ENCODE data around the gene ATG16L2. TPM values are rescaled to one million over a fixed set of nuclear protein-coding genes. Genes with fewer than 3 reads are reported as not detected.
"Not testable (repeated sequence)": the region's sequence is repeated elsewhere in the genome, so short reads cannot be mapped to it uniquely, and the experiment has no call there.

ATG16L2 gene
- polyA plus RNA-seq, 1 donor: 43.0 TPM

DNA sequence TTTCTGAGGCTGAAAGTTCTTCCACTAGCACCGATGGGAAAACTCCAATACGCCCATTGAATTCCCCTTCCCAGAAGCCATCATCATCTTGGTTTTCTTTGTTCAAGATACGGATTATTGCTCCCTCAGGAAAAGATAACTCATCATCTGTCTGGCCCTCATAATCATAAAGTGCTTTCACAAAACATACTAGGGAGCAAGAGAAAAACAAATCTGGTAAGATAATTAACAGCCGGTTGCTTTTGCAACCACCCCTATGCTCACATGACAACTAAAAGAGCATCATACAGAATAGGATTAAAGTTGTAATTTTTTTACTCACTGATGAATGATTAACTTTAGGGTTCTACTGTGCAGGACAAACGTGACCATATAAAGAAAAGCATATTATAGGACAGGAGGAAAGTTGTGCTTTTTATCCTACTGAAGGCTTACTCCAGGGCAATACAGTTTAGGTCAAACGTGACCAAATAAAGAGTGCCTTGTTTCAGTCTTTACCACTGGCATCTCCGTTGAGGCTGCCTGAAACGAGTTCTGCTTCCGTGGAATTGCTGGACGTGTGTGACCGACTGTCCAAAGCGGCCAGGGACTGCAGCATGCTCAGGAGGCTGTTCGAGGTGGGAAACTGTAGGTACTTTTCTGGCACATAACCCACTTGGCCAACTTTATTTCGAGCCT, 28.6 kb downstream of the ATG16L2 start:
- DNase-seq: no peak

DNA sequence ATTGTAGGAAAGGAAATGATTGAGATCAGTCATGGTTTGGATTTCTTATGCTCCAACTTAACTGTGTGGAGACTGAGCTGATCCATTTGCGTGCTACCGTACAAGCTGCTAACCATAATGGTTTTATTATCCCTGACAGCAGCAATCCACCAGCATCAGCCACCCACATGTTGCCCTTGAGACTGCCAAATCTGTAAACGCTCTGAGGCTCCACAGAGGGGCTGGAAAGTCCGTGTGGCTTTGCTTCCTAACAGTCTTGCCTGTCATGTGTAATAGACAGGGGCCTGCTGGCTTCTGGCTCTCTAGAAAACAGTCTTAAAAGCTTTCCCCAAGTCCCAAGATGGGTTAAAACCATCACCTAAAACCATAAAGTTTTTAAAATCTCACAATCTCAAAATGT, 30.1 kb downstream of the ATG16L2 start:
- no peak for DNase-seq

- DNase-seq: no peak
Measured at GRCh38 chr11:72848846-72849466, 34.7 kb downstream of the ATG16L2 start.

GRCh38 chr11:72850832-72851231, 36.6 kb downstream of the ATG16L2 start:
- no peak for DNase-seq

GRCh38 chr11:72851726-72852125, 37.5 kb downstream of the ATG16L2 start:
- no peak for DNase-seq

GRCh38 chr11:72856065-72856464, 41.9 kb downstream of the ATG16L2 start:
- no peak for DNase-seq

DNA sequence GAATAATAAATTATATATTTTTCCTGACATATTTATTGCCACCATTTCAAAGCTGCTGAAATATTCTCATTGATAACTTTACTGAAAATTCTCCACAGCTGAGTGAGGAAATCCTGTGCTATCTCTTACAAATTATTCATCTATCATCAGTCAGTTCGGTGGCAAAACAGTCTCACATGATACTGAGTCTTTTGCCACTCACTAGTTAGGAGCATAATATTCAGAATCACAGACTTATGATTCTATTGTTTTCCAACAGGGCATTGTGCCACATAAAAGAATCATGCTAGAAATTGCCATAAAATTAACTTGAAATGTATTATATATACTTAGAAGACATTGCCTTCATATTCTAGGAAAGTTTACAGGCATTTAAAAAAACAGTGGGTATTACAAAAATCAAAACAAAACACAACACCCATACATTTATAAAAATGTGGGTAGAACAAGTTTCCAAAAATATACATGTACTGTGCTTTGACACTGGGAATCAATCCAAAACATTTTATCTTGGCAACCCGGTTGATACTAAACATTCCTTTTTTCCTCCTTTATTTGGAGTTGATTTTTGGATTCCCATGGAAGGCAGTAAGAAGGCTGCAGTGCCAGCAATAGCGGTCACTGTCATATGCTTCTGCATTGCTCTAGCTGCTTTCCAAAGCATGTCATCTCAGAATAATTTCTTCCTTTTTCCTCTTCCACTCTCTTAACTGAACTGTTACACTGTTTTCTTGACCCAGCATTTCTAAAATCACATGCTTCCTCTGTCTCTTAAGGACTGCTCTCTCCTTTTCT, 42.5 kb downstream of the ATG16L2 start:
- DNase-seq: no peak

DNA sequence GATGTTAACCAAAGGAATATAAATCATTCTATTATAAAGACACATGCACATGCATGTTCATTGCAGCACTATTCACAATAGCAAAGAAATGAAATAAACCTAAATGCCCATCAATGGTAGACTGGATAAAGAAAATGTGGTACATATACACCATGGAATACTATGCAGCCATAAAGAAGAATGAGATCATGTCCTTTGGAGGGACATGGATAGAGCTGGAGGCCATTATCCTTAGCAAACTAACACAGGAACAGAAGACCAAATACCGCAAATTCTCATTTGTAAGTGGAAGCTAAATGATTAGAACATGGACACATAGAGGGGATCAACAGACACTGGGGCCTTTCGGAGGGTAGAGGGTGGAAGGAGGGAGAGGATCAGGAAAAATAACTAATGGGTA, 44.1 kb downstream of the ATG16L2 start:
- not testable (repeated sequence) for DNase-seq

DNA sequence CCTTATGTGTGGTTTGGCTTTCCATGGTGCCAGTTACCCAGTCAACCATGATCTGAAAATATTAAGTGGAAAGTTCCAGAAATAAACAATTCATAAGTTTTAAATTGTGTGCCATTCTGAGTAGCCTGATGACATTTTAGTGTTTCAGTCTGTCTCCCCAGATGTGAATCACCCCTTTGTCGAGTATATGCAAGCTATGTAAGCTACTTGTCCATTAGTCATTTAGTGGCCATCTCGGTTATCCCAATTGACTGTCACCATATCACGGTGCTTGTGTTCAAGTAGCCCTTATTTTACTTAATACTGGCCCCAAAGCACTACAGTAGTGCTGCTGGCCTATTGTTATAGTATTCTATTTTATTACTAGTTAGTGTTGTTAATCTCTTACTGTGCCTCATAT, 44.9 kb downstream of the ATG16L2 start:
- DNase-seq: no peak

DNA sequence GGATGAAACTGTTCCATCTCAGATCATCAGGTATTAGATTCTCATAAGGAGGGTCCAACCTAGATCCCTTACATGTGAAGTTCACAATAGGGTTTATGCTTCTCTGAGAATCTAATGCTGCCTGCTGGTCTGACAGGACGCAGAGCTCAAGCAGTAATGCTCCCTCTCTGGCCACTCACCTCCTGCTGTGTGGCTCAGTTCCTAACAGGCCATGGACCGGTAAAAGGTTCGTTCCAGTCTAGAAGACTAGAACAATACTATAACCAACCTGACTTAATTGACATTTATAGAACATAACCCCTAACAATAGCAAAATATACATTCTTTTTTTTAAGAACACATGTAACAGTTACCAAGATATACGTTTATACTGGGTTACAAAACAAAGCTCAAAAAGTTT, 45.8 kb downstream of the ATG16L2 start:
- no peak for DNase-seq

DNA sequence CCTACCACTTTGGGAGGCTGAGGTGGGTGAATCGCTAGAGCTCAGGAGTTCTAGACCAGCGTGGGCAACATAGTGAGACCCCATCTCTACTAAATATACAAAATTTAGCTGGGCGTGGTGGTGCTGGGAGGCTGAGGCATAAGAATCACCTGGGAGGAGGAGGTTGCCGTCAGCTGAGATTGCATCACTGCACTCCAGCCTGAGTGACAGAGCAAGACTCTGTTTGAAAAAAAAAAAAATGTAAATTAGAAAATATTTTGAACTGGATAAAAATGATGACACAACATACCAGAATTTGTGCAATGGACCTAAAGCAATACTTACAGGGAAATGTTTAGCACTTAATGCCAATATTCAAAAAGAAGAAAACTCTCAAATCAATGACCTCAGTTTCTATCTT, 46.4 kb downstream of the ATG16L2 start:
- no peak for DNase-seq

DNA sequence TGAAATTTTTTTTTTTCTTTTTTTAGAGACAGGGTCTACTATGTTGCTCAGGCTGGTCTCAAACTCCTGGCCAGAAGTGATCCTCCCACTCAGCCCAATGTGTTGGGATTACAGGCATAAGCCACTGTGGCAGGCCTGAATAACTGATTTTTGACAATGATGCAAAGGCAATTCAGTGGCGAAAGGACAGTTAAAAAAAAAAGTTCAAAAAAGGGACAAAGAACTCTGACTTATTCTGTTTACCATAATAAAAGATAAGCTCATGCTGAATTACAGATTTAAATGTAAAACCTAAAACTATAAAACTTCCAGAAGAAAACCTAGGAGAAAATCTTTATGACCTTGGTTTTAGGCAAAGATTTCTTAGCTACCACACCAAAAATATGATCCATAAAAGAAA, 48.9 kb downstream of the ATG16L2 start:
- no peak for DNase-seq

DNA sequence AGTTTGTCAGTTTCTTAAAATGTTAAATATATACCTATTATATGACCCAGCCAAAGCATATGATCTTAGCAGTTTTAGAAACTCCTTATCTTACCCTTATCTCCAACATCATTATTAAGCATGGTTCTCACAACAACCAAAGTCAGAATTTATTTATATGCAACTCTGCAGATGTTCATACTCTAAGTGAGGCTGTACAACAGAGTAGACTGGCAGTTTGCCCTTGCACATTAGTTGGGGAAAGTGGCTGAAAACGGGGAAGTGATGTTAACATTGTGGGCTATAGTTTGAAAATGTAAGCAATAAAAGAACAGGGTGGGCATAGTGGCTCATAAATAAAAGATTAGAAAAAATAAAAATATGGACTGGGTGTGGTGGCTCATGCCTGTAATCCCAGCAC, 49.7 kb downstream of the ATG16L2 start:
- DNase-seq: no peak

GRCh38 chr11:72864702-72865655, 50.8 kb downstream of the ATG16L2 start:
- DNase-seq: no peak

DNA sequence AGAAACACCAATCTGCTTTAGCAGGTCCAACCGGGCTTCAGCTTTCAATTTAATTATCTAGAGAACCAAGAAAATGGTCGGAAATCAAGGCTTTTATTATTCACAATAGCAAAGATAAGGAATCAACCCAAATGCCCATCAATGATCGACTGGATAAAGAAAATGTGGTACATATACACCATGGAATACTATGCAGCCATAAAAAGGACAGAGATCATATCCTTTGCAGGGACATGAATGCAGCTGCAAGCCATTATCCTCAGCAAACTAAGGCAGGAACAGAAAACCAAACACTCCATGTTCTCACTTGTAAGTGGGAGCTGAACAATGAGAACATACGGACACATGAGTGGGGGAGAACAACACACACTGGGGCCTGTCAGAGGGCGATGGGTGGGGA, 53.8 kb downstream of the ATG16L2 start:
- no peak for DNase-seq

GRCh38 chr11:72869831-72870230, 55.6 kb downstream of the ATG16L2 start:
- no peak for DNase-seq

- peak; percentile 27 for DNase-seq
Measured at GRCh38 chr11:72871119-72871518, 56.9 kb downstream of the ATG16L2 start.

- no peak for DNase-seq
Measured at GRCh38 chr11:72872012-72872411, 57.8 kb downstream of the ATG16L2 start.

GRCh38 chr11:72875736-72876135, 61.5 kb downstream of the ATG16L2 start:
- no peak for DNase-seq

DNA sequence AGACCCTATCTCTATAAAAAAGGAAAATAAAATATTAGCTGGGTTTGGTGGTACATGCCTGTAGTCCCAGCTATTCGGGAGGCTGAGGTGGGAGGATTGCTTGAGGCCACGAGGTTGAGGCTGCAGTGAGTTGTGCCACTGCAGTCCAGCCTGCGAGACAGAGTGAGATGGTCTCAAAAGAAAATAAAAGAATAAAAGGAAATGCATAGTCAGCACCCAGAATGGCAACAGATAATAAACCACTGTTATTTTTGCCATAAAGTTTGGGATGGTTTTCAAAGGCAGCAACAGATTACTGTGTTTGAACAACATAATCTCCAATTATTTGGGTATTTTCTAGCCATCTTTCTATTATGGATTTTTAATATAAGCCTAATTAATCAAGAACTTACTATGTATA, 61.9 kb downstream of the ATG16L2 start:
- no peak for DNase-seq
